A673 (cell line): ENCODE results near the gene TNC. TPM values are rescaled to one million over a fixed set of nuclear protein-coding genes. Genes with fewer than 3 reads are reported as not detected.

Experiments
- BruUV-seq: library from RNA; stranded (reverse); fragments of 400-500 nt; replicated peaks from 2 replicates; lab custom pipeline; 2021; lab: Mats Ljungman, UMichigan
- CTCF ChIA-PET: fragments of 300-600 bp; sonication (Branson Sonifier 250); formaldehyde crosslinking; loops from one replicate; lab custom pipeline; 2022; ENCODE audit warnings: antibody characterized with exemption; lab: Charles Lee
- POLR2A ChIA-PET: fragments of 300-600 bp; sonication (Branson Sonifier 250); formaldehyde crosslinking; loops from one replicate; lab custom pipeline; 2022; ENCODE audit warnings: antibody characterized with exemption; ENCODE audit not compliant: low non-redundant PET; lab: Charles Lee
- DNase-seq: peaks from one replicate; pipeline ENCODE4 v3.0.0-alpha.2; 2015; ENCODE audit warnings: low spot score
- H3K27ac ChIP-seq: fragments of 200-600 bp; sonication (generic); 2 replicates; pipeline ENCODE4 v1.5.1; 2016; ENCODE audit warnings: mixed run types, low read depth, mild to moderate bottlenecking, mixed read lengths, antibody characterized with exemption, low read length; ENCODE audit not compliant: poor library complexity, severe bottlenecking
- H3K27me3 ChIP-seq: fragments of 200-600 bp; sonication (generic); replicated peaks from 2 replicates; pipeline ENCODE4 v1.6.1; 2017; ENCODE audit warnings: mixed run types, low read depth, mild to moderate bottlenecking, mixed read lengths, antibody characterized with exemption, low read length; ENCODE audit not compliant: insufficient read depth, poor library complexity
- H3K36me3 ChIP-seq: fragments of 200-600 bp; sonication (generic); 2 replicates; pipeline ENCODE4 v1.6.1; 2016; ENCODE audit warnings: mixed run types, mild to moderate bottlenecking, mixed read lengths, antibody characterized with exemption, low read length; ENCODE audit not compliant: insufficient read depth, poor library complexity, severe bottlenecking
- H3K4me1 ChIP-seq: fragments of 200-600 bp; sonication (generic); 2 replicates; pipeline ENCODE4 v1.6.1; 2017; ENCODE audit warnings: mixed run types, mild to moderate bottlenecking, mixed read lengths, antibody characterized with exemption, low read length; ENCODE audit not compliant: insufficient read depth, poor library complexity, severe bottlenecking
- H3K4me3 ChIP-seq: fragments of 200-600 bp; sonication (generic); 2 replicates; pipeline ENCODE4 v1.5.1; 2016; ENCODE audit warnings: low read depth, mixed run types, mild to moderate bottlenecking, mixed read lengths, low read length; ENCODE audit not compliant: poor library complexity, severe bottlenecking
- H3K9me3 ChIP-seq: fragments of 200-600 bp; sonication (generic); 2 replicates; pipeline ENCODE4 v1.6.1; 2016; ENCODE audit warnings: mixed run types, low read depth, mild to moderate bottlenecking, mixed read lengths, antibody characterized with exemption, low read length; ENCODE audit not compliant: poor library complexity, severe bottlenecking
- EZH2 ChIP-seq: fragments of 200-600 bp; sonication (generic); IDR thresholded peaks from 2 replicates; pipeline ENCODE4 v1.6.1; 2017; ENCODE audit warnings: borderline replicate concordance, low read depth, mild to moderate bottlenecking, mixed read lengths, antibody characterized with exemption, low read length; ENCODE audit not compliant: poor library complexity, severe bottlenecking
- intact Hi-C: fragments of 100-400 bp; cut with micrococcal nuclease; formaldehyde crosslinking; loops from one replicate; pipeline ENCODE4 v1.10.0; 2022; ENCODE audit not compliant: unreplicated experiment
- total RNA-seq: library from RNA; stranded (reverse); gene quantifications from 2 replicates; pipeline ENCODE4 v1.2.3, GENCODE V29; 2021
- TF ChIP-seq, protein P1 (sequence below): fragments of 300-800, 200-600 bp; sonication (generic); conservative IDR thresholded peaks from 2 replicates; pipeline ENCODE4 v1.5.1; 2017; ENCODE audit warnings: low read depth, mild to moderate bottlenecking, antibody characterized with exemption, low read length, moderate library complexity, mixed read lengths

The TNC gene
- total RNA-seq, 1 experiment from 2014 or later = 202 TPM

DNA sequence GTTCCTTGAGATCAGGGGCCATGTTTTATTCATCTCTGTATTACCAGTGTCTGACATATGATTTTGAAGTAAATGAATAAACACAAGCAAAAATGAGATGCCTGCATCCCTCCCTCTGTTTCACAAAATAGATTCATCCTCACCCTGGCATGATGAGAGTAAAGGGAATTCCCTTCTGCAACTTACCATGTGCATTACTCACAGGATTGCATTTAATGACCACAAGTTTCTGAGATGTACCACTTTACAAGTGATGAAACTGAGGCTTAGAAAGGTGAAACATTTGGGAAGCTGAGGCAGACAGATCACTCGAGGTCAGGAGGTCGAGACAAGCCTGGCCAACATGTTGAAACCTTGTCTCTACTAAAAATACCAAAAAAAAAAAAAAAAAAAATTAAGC, 113.4 kb downstream of the TNC start:
- no peaks in the 10 kb centered on the region for H3K27me3 ChIP-seq
- intact Hi-C loops = no loop called here
- DNase-seq = no peak
- BruUV-seq = no TSS peak
- ChIA-PET POLR2A (no interaction called here), CTCF (no interaction called here)
- TF ChIP-seq, protein P1, sequence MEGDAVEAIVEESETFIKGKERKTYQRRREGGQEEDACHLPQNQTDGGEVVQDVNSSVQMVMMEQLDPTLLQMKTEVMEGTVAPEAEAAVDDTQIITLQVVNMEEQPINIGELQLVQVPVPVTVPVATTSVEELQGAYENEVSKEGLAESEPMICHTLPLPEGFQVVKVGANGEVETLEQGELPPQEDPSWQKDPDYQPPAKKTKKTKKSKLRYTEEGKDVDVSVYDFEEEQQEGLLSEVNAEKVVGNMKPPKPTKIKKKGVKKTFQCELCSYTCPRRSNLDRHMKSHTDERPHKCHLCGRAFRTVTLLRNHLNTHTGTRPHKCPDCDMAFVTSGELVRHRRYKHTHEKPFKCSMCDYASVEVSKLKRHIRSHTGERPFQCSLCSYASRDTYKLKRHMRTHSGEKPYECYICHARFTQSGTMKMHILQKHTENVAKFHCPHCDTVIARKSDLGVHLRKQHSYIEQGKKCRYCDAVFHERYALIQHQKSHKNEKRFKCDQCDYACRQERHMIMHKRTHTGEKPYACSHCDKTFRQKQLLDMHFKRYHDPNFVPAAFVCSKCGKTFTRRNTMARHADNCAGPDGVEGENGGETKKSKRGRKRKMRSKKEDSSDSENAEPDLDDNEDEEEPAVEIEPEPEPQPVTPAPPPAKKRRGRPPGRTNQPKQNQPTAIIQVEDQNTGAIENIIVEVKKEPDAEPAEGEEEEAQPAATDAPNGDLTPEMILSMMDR = no peak
- TF ChIP-seq EZH2 = no peak
- no peaks in the 10 kb centered on the region for H3K36me3 ChIP-seq
- H3K27ac ChIP-seq = no peak overlapping the region
- no peak overlapping the region for H3K4me3 ChIP-seq
- no peaks in the 10 kb centered on the region for H3K9me3 ChIP-seq
- no peaks in the 10 kb centered on the region for H3K4me1 ChIP-seq

DNA sequence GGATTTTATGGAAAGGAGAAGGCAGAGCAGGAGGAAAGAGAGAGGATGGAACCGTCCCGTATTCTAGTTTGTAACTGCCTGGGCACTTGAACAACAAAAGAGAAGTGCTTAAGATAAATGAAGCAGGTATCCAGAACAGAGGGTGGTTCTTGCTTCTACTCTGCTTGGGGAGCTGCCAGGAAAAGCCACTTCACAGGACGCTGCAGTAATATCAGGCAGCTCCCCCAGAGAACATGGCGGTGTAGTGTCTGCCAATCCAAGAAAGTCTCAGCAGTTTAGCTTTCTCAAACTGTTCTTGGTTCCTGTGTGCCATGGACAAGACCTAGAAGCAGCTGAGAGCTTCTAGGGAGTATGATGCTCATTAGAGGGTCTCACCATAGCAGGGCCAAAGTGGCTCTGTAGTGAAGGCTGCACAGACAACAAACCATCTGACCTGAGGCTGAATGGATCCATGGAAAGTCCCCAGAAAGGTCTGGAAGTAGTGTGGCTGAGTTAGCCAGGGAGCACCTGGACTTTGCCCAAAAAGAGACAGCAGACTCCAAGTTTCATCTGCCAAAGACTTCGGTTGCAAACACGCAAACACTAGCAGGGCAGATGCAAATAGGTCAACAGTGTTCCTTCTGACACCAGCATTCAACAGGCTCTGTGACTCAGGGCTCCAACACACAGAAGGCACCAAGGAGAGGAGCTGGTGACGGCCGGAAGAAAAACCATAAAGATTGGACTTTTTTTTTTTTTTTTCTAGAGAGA, 115.4 kb downstream of the TNC start:
- H3K36me3 ChIP-seq = no peaks in the 10 kb centered on the region
- intact Hi-C loops = no loop called here
- no peak overlapping the region for H3K27ac ChIP-seq
- H3K4me1 ChIP-seq = no peaks in the 10 kb centered on the region
- ChIA-PET POLR2A (interaction anchor here (0.5 kb wide), 1 partner anchor 113 kb away, joined by 3 read pairs; no protein-coding TSS in a partner anchor), CTCF (no interaction called here)
- BruUV-seq = no TSS peak
- DNase-seq = no peak
- no peak for TF ChIP-seq EZH2
- TF ChIP-seq, protein P1 = no peak
- H3K4me3 ChIP-seq = no peak overlapping the region
- no peaks in the 10 kb centered on the region for H3K9me3 ChIP-seq
- H3K27me3 ChIP-seq = no peaks in the 10 kb centered on the region

DNA sequence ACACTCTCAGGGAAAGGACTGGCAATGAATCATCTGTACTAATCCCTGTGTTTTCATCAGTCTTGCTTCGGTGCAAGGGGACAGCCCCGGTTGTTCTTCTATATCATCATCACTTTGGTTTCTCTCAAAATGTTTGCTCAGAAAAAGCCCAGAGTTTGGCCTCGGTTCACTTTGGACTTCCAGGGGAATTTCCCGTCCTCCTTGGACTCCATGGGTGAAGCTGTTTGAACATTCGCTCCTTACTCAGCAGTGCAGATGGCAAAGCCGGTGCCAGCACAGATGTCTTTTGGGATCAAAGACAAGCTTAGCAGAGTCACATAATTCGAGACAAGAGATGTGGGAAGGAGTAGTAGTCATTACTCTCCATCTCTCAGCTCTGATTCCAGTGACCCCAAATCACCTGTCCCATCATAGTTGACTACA, 117.7 kb downstream of the TNC start:
- H3K27me3 ChIP-seq = no peaks in the 10 kb centered on the region
- no peaks in the 10 kb centered on the region for H3K9me3 ChIP-seq
- no peak overlapping the region for H3K4me3 ChIP-seq
- CTCF ChIA-PET = no interaction called here
- no peak for TF ChIP-seq EZH2
- POLR2A ChIA-PET = no interaction called here
- no TSS peak for BruUV-seq
- DNase-seq = no peak
- no peak overlapping the region for H3K27ac ChIP-seq
- no peaks in the 10 kb centered on the region for H3K36me3 ChIP-seq
- intact Hi-C loops = no loop called here
- no peaks in the 10 kb centered on the region for H3K4me1 ChIP-seq

DNA sequence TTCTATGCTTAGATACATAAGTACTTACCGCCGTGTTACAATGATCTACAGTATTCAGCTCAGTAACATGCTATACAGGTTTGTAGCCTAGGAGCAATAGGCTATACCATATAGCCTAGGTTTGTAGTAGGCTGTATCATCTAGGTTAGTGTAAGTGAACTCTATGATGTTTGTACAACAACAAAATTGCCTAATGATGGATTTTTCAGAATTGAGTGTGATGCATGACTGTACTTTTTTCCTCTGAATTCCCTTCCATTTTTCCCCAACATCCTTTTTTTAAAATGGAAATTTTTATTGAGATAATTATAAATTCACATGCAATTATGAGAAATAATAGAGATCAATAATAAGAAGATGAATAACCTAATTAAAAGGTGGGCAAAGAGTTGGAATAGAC, 119.6 kb downstream of the TNC start:
- Histone ChIP-seq H3K4me3 (no peak overlapping the region), H3K9me3 (no peaks in the 10 kb centered on the region), H3K27ac (no peak overlapping the region), H3K27me3 (no peaks in the 10 kb centered on the region), H3K4me1 (no peaks in the 10 kb centered on the region), H3K36me3 (no peaks in the 10 kb centered on the region)
- BruUV-seq = no TSS peak
- ChIA-PET POLR2A (no interaction called here), CTCF (no interaction called here)
- TF ChIP-seq EZH2 = no peak
- TF ChIP-seq, protein P1 = no peak
- intact Hi-C loops = no loop called here
- DNase-seq = no peak
